ENCODE data around the gene ALPG. TPM values are rescaled to one million over a fixed set of nuclear protein-coding genes. Genes with fewer than 3 reads are reported as not detected.
"Not testable (repeated sequence)": the region's sequence is repeated elsewhere in the genome, so short reads cannot be mapped to it uniquely, and the experiment has no call there.

ALPG gene
- total RNA-seq, 1 experiment from 2014 or later = not detected

GRCh38 chr2:232419245-232420072, 12.8 kb downstream of the ALPG start:
- no peak for DNase-seq (ENCODE audit: low spot score)

GRCh38 chr2:232420073-232420454, 13.4 kb downstream of the ALPG start:
- DNase-seq (ENCODE audit: low spot score) = no peak

DNA sequence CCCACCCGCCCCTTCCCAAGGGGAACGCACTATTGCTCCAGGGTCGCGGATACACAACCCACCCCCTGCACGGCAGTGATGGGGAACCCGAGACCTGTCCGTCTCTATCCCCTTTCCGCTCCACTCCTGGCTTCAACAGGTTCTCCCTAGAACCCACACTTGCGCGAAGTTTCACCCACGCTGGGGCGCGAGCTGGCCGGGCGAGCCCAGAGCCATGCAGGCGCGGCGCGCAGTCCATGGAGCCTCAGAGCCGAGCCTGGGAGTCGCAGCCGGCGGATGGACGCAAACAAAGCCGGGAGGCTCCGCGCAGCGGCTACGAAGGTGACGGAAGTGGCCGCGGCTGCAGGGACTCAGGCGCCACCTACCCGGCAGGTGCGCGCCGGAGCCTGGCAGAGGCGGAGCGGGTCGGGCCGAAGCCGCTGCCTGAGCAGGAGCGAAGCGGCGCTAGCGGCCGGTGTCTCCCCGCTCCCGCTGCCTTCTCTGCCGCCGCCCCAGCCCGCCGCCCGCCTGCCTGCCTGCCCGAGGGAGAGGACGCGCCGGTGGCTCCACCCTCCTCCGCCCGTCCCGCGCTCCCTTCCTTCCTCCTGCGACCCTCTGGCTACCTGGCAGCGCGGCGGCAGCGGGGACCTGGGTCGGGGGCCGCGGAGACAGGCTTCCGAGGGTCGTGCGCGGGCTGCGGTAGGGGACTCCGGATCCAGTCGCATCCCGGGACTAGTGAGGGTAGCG, 14.0 kb downstream of the ALPG start:
- DNase-seq (ENCODE audit: low spot score) = no peak

DNA sequence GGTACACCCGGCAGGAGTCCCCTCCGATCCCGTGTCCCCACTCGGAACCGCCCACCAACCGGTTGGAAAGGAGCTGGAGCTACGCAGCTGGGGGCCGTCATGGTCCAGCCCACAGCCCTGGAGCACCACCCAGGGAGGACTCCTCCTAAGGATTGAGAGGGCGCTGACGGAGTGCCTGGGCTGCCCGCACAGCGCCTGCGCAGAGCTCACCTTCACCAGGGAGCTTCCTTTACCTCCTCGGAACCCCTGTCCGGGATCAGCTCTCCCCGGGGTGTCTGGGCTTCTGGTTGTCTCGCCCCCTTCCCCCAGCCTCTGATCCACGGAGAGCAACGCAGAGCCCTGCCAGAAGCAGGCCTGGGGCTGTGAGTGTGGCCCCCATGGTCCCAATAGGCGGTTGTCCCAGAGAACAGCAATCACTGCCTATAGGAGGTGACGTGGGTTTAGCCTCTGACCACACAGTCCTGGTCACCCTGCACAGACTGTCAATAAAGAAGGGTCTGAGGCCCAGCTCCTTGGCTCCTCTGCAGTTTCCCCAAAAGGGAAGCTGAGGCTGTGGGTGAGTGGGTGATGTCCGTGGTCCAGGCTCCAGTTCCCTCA, 14.6 kb downstream of the ALPG start:
- no peak for DNase-seq (ENCODE audit: low spot score)

- no peak for DNase-seq (ENCODE audit: low spot score)
Observed at GRCh38 chr2:232422051-232422450, 15.4 kb downstream of the ALPG start.

GRCh38 chr2:232422996-232423395, 16.4 kb downstream of the ALPG start:
- DNase-seq (ENCODE audit: low spot score) = not testable (repeated sequence)

GRCh38 chr2:232423407-232423806, 16.8 kb downstream of the ALPG start:
- DNase-seq (ENCODE audit: low spot score) = not testable (repeated sequence)

GRCh38 chr2:232431705-232432590, 25.3 kb downstream of the ALPG start:
- DNase-seq (ENCODE audit: low spot score) = no peak

GRCh38 chr2:232432598-232433184, 26.0 kb downstream of the ALPG start:
- no peak for DNase-seq (ENCODE audit: low spot score)

DNA sequence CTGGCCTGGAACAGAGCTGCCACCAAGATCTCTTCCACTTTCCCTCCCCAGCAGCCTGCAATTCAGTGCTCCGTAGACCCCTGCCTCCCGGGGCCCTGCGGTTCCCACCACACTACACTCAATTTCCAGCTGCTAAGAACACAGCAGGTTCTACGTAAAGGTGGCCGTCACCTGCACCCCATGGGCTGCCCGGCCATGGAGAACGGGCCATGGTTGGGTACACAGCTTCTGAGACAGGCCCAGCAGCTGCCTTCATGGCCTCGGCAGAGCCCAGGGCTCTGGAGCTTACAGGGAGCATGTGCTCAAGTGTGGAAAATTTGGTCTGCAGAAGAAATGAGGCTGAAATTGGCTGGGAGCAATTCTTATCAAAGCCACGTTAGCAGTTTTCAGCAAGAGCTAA, 27.0 kb downstream of the ALPG start:
- DNase-seq (ENCODE audit: low spot score) = not testable (repeated sequence)

DNA sequence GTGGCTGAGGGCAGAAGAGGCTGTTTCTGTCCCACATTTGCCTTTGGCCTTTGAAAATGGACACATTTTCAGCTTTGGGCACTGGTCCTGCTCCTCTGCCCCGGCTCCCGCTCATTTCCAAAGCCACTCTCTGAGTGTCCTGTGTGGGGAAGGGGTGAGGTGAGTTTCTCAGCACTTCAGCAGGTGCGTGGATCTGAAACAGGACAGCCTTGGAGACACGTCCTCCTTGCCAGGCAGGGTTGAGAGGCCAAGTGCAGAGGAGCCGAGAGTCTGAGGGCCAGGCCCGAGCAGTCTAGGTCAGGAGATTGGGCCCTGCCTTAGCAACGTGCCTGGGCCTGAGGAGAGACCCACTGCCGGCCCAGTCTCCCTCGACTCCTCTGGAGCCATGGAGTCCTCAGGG, 27.4 kb downstream of the ALPG start:
- DNase-seq (ENCODE audit: low spot score) = no peak

GRCh38 chr2:232434563-232435374, 28.1 kb downstream of the ALPG start:
- DNase-seq (ENCODE audit: low spot score) = no peak

GRCh38 chr2:232435375-232435648, 28.7 kb downstream of the ALPG start:
- no peak for DNase-seq (ENCODE audit: low spot score)

DNA sequence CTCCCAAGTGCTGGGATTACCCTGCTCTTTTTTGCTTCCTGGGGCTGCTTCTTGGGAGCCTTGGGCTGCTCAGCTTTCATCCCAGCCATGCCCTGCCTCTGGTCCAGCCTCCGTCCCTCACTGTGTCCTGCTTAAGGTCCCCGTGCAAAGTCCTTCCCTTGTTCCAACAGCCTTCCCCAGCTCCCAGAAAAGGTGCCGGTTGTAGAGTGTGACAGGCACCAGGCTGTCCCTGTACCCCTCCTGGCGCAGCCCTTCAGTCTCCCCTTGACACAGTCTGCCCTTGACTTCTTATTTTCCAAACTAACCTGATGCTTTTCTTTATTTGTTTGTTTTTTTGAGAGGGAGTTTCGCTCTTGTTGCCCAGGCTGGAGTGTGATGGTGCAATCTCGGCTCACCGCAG, 29.2 kb downstream of the ALPG start:
- DNase-seq (ENCODE audit: low spot score) = no peak

- no peak for DNase-seq (ENCODE audit: low spot score)
Observed at GRCh38 chr2:232436381-232437194, 29.9 kb downstream of the ALPG start.

GRCh38 chr2:232437195-232437571, 30.5 kb downstream of the ALPG start:
- DNase-seq (ENCODE audit: low spot score) = no peak

GRCh38 chr2:232438091-232438490, 31.4 kb downstream of the ALPG start:
- no peak for DNase-seq (ENCODE audit: low spot score)

- no peak for DNase-seq (ENCODE audit: low spot score)
Observed at GRCh38 chr2:232438951-232439757, 32.5 kb downstream of the ALPG start.

GRCh38 chr2:232439758-232440135, 33.1 kb downstream of the ALPG start:
- no peak for DNase-seq (ENCODE audit: low spot score)

All from H4 (cell line).